Caco-2 (cell line): Measurements from ENCODE around the gene PURA. TPM values are rescaled to one million over a fixed set of nuclear protein-coding genes. Genes with fewer than 3 reads are reported as not detected.

Experiments
- BruUV-seq: library from RNA; stranded (reverse); fragments of 400-500 nt; replicated peaks from 2 replicates; lab custom pipeline; 2021; lab: Mats Ljungman, UMichigan
- CTCF ChIA-PET: fragments of 300-600 bp; sonication (Branson Sonifier 250); formaldehyde crosslinking; loops from one replicate; lab custom pipeline; 2022; ENCODE audit warnings: antibody characterized with exemption; lab: Charles Lee
- POLR2A ChIA-PET: fragments of 300-600 bp; sonication (Branson Sonifier 250); formaldehyde crosslinking; loops from one replicate; lab custom pipeline; 2022; ENCODE audit warnings: antibody characterized with exemption; lab: Charles Lee
- DNase-seq, 2 experiments: peaks; one replicate each; pipeline versions ENCODE4 v3.0.0 to v3.0.0-alpha.2; 2020 to 2022
- H3K27me3 ChIP-seq: replicated peaks from 2 replicates; pipeline ENCODE4 v1.6.0; 2011; ENCODE audit warnings: low read length; ENCODE audit not compliant: control insufficient read depth, insufficient read depth
- H3K36me3 ChIP-seq: 2 replicates; pipeline ENCODE4 v1.5.1; 2011; ENCODE audit warnings: low read length; ENCODE audit not compliant: control insufficient read depth, insufficient read depth
- H3K4me1 ChIP-seq: fragments of 250-450 bp; sonication (Bioruptor Pico); 2 replicates; pipeline ENCODE4 v1.5.1; 2020; ENCODE audit warnings: mild to moderate bottlenecking
- H3K4me3 ChIP-seq: 2 replicates; pipeline ENCODE4 v1.5.1; 2011; ENCODE audit warnings: low read depth, mild to moderate bottlenecking, control low read depth, low read length
- H3K9me3 ChIP-seq: fragments of 250-450 bp; sonication (Bioruptor Pico); 2 replicates; pipeline ENCODE4 v1.5.1; 2020; ENCODE audit warnings: mild to moderate bottlenecking, moderate library complexity
- H3K27ac Mint-ChIP-seq: one replicate; pipeline ENCODE4 v1.8.0; 2022; ENCODE audit warnings: mixed read lengths; ENCODE audit not compliant: unreplicated experiment
- H3K27me3 Mint-ChIP-seq: one replicate; pipeline ENCODE4 v1.8.0; 2022; ENCODE audit warnings: mixed read lengths; ENCODE audit not compliant: insufficient read depth, unreplicated experiment
- H3K36me3 Mint-ChIP-seq: one replicate; pipeline ENCODE4 v1.8.0; 2022; ENCODE audit warnings: mild to moderate bottlenecking, mixed read lengths; ENCODE audit not compliant: insufficient read depth, unreplicated experiment
- H3K4me1 Mint-ChIP-seq: one replicate; pipeline ENCODE4 v1.8.0; 2022; ENCODE audit warnings: low read depth, mixed read lengths; ENCODE audit not compliant: unreplicated experiment
- H3K4me3 Mint-ChIP-seq: one replicate; pipeline ENCODE4 v1.8.0; 2022; ENCODE audit warnings: mild to moderate bottlenecking, moderate library complexity, mixed read lengths; ENCODE audit not compliant: unreplicated experiment
- H3K9me3 Mint-ChIP-seq: one replicate; pipeline ENCODE4 v1.8.0; 2022; ENCODE audit warnings: mixed read lengths; ENCODE audit not compliant: unreplicated experiment
- CTCF ChIP-seq, 2 experiments: fragments of 200-600 bp in 1 of 2; IDR thresholded peaks; 1 replicate in 1 of 2; 2 replicates in 1 of 2; pipeline versions ENCODE4 v1.5.1 to v1.8.0; 2011 to 2022; ENCODE audit warnings: antibody characterized with exemption in 1 of 2, control low read depth in 1 of 2, inconsistent platforms in 1 of 2, low read depth in 1 of 2, low read length in 1 of 2, mild to moderate bottlenecking in 1 of 2, moderate library complexity in 1 of 2; ENCODE audit not compliant: insufficient read depth in 1 of 2, severe bottlenecking in 1 of 2, unreplicated experiment in 1 of 2
- intact Hi-C: fragments of 100-400 bp; cut with micrococcal nuclease; formaldehyde crosslinking; loops from one replicate; pipeline ENCODE4 v1.10.0; 2022; ENCODE audit not compliant: unreplicated experiment
- total RNA-seq: library from RNA; stranded (reverse); gene quantifications from 2 replicates; pipeline ENCODE4 v1.2.3, GENCODE V29; 2022

PURA gene
- total RNA-seq, 1 experiment from 2014 or later, result 14.5 TPM

- Histone ChIP-seq H3K36me3 (no peaks in the 10 kb centered on the region), H3K9me3 (peaks cover 15% of the 10 kb centered on the region), H3K4me1 (0 out of 2 replicates have a peak, but pooled peaks cover 6% of the 10 kb centered on the region), H3K4me3 (no peak overlapping the region), H3K27me3 (0 out of 2 replicates have a peak, but pooled peaks cover 1% of the 10 kb centered on the region)
- no peak for TF ChIP-seq CTCF (IDR thresholded peaks at IDR 0.05; ENCODE audit: insufficient read depth in 1 of 2, low read depth in 1 of 2, low read length in 1 of 2, severe bottlenecking in 1 of 2, unreplicated experiment in 1 of 2)
- no peak for DNase-seq
- Mint-ChIP-seq H3K36me3 (no peaks in the 10 kb centered on the region), H3K4me3 (no peak overlapping the region), H3K9me3 (peaks cover 22% of the 10 kb centered on the region), H3K27me3 (peaks cover 5% of the 10 kb centered on the region), H3K27ac (no peak overlapping the region), H3K4me1 (no peaks in the 10 kb centered on the region)
- intact Hi-C loops, result no loop called here
- no TSS peak for BruUV-seq
- POLR2A ChIA-PET, result no interaction called here
- CTCF ChIA-PET, result no interaction called here
These were observed 23.7 kb upstream of the PURA start for GRCh38 chr5:140090251-140090650.

- H3K4me1 Mint-ChIP-seq, result no peaks in the 10 kb centered on the region
- intact Hi-C loops, result no loop called here
- no peaks in the 10 kb centered on the region for H3K36me3 ChIP-seq
- 0 out of 2 replicates have a peak, but pooled peaks cover 1% of the 10 kb centered on the region for H3K27me3 ChIP-seq
- no peak for TF ChIP-seq CTCF (IDR thresholded peaks at IDR 0.05; ENCODE audit: insufficient read depth in 1 of 2, low read depth in 1 of 2, low read length in 1 of 2, severe bottlenecking in 1 of 2, unreplicated experiment in 1 of 2)
- H3K4me1 ChIP-seq, result no peaks in the 10 kb centered on the region
- H3K27me3 Mint-ChIP-seq, result peaks cover 5% of the 10 kb centered on the region
- H3K9me3 ChIP-seq, result peaks cover 15% of the 10 kb centered on the region
- no TSS peak for BruUV-seq
- ChIA-PET POLR2A (no interaction called here), CTCF (no interaction called here)
- no peak overlapping the region for H3K27ac Mint-ChIP-seq
- no peak for DNase-seq
- no peak overlapping the region for H3K4me3 Mint-ChIP-seq
- H3K9me3 Mint-ChIP-seq, result peaks cover 22% of the 10 kb centered on the region
- no peak overlapping the region for H3K4me3 ChIP-seq
- no peaks in the 10 kb centered on the region for H3K36me3 Mint-ChIP-seq
These were observed 20.7 kb upstream of the PURA start for GRCh38 chr5:140093179-140093578.

GRCh38 chr5:140093866-140094265 lies 20.0 kb upstream of the PURA start:
- H3K27ac Mint-ChIP-seq, result no peak overlapping the region
- no peaks in the 10 kb centered on the region for H3K36me3 ChIP-seq
- no peak for DNase-seq
- H3K27me3 ChIP-seq, result 0 out of 2 replicates have a peak, but pooled peaks cover 1% of the 10 kb centered on the region
- H3K4me3 Mint-ChIP-seq, result no peak overlapping the region
- ChIA-PET POLR2A (no interaction called here), CTCF (no interaction called here)
- no peak overlapping the region for H3K4me3 ChIP-seq
- H3K4me1 Mint-ChIP-seq, result no peaks in the 10 kb centered on the region
- H3K4me1 ChIP-seq, result no peaks in the 10 kb centered on the region
- no peak for TF ChIP-seq CTCF (IDR thresholded peaks at IDR 0.05; ENCODE audit: insufficient read depth in 1 of 2, low read depth in 1 of 2, low read length in 1 of 2, severe bottlenecking in 1 of 2, unreplicated experiment in 1 of 2)
- intact Hi-C loops, result no loop called here
- H3K9me3 ChIP-seq, result peaks cover 15% of the 10 kb centered on the region
- peaks cover 5% of the 10 kb centered on the region for H3K27me3 Mint-ChIP-seq
- H3K9me3 Mint-ChIP-seq, result peaks cover 22% of the 10 kb centered on the region
- H3K36me3 Mint-ChIP-seq, result no peaks in the 10 kb centered on the region
- BruUV-seq, result no TSS peak
